OCI-LY1 (cell line): ENCODE measurements around the gene FAM216A.
"Not testable (repeated sequence)": the region's sequence is repeated elsewhere in the genome, so short reads cannot be mapped to it uniquely, and the experiment has no call there.

Source experiments
- H2AFZ ChIP-seq: fragments of 200-600 bp; sonication (generic), shearing (Covaris generic); 2 replicates; pipeline ENCODE4 v1.6.0; 2014; ENCODE audit warnings: antibody characterized with exemption, mild to moderate bottlenecking, low read length
- H3F3A ChIP-seq: fragments of 200-600 bp; sonication (generic), shearing (Covaris generic); 2 replicates; pipeline ENCODE4 v1.6.0; 2014; ENCODE audit warnings: mild to moderate bottlenecking, antibody characterized with exemption, low read length, moderate library complexity; ENCODE audit not compliant: insufficient read depth
- H3K27ac ChIP-seq: fragments of 200-600 bp; sonication (generic); 2 replicates; pipeline ENCODE4 v1.5.1; 2014; ENCODE audit warnings: low read length, mixed run types, mild to moderate bottlenecking, low read depth; ENCODE audit not compliant: poor library complexity, severe bottlenecking
- H3K27me3 ChIP-seq: fragments of 200-600 bp; sonication (generic); 2 replicates; pipeline ENCODE4 v1.6.0; 2014; ENCODE audit warnings: antibody characterized with exemption, mild to moderate bottlenecking, low read length, moderate library complexity; ENCODE audit not compliant: insufficient read depth
- H3K36me3 ChIP-seq: fragments of 200-600 bp; sonication (generic); 2 replicates; pipeline ENCODE4 v1.6.1; 2014; ENCODE audit warnings: mild to moderate bottlenecking, antibody characterized with exemption, low read length, moderate library complexity, mixed read lengths; ENCODE audit not compliant: insufficient read depth
- H3K4me1 ChIP-seq: fragments of 200-600 bp; sonication (generic); 2 replicates; pipeline ENCODE4 v1.5.1; 2014; ENCODE audit warnings: mild to moderate bottlenecking, low read length, moderate library complexity; ENCODE audit not compliant: insufficient read depth, severe bottlenecking
- H3K4me2 ChIP-seq: fragments of 200-600 bp; sonication (generic), shearing (Covaris generic); 2 replicates; pipeline ENCODE4 v1.6.1; 2014; ENCODE audit warnings: low read length
- H3K4me3 ChIP-seq: fragments of 200-600 bp; sonication (generic); 2 replicates; pipeline ENCODE4 v1.5.1; 2014; ENCODE audit warnings: low read length, low read depth, mild to moderate bottlenecking, mixed read lengths; ENCODE audit not compliant: poor library complexity, severe bottlenecking
- H3K79me2 ChIP-seq: fragments of 200-600 bp; shearing (Covaris generic); 2 replicates; pipeline ENCODE4 v1.6.1; 2016; ENCODE audit warnings: mixed run types, low read length, mixed read lengths; ENCODE audit not compliant: insufficient read depth
- H3K9ac ChIP-seq: fragments of 200-600 bp; sonication (generic), shearing (Covaris generic); 2 replicates; pipeline ENCODE4 v1.6.1; 2014; ENCODE audit warnings: mild to moderate bottlenecking, low read length, mixed read lengths
- H3K9me2 ChIP-seq: fragments of 200-600 bp; sonication (generic), shearing (Covaris generic); 2 replicates; pipeline ENCODE4 v1.6.1; 2014; ENCODE audit warnings: low read depth, mild to moderate bottlenecking, low read length, mixed read lengths
- H3K9me3 ChIP-seq: fragments of 200-600 bp; shearing (Covaris generic); 2 replicates; pipeline ENCODE4 v1.6.1; 2014; ENCODE audit warnings: low read length, mixed read lengths
- H4K20me1 ChIP-seq: fragments of 200-600 bp; sonication (generic), shearing (Covaris generic); 2 replicates; pipeline ENCODE4 v1.6.0; 2016; ENCODE audit warnings: mild to moderate bottlenecking, low read length; ENCODE audit not compliant: insufficient read depth
- CTCF ChIP-seq: fragments of 200-600 bp; sonication (generic), shearing (Covaris generic); IDR thresholded peaks from 2 replicates; pipeline ENCODE4 v1.5.1; 2017; ENCODE audit warnings: mild to moderate bottlenecking, antibody characterized with exemption, low read length, moderate library complexity, mixed read lengths
- EZH2 ChIP-seq: fragments of 200-600 bp; sonication (generic), shearing (Covaris generic); IDR thresholded peaks from 2 replicates; pipeline ENCODE4 v1.8.0; 2017; ENCODE audit warnings: borderline replicate concordance, mixed run types, mild to moderate bottlenecking, antibody characterized with exemption, low read length, moderate library complexity, mixed read lengths

The FAM216A gene

GRCh38 chr12:110458756-110459155 lies 9.9 kb upstream of the FAM216A start:
- no peaks in the 10 kb centered on the region for H3F3A ChIP-seq
- no peak overlapping the region for H3K4me2 ChIP-seq
- H2AFZ ChIP-seq = no peak overlapping the region
- H3K9me2 ChIP-seq = no peaks in the 10 kb centered on the region
- no peaks in the 10 kb centered on the region for H3K27me3 ChIP-seq
- H4K20me1 ChIP-seq = no peaks in the 10 kb centered on the region
- no peak overlapping the region for H3K4me3 ChIP-seq
- no peaks in the 10 kb centered on the region for H3K79me2 ChIP-seq
- H3K9ac ChIP-seq = no peak overlapping the region
- H3K4me1 ChIP-seq = peaks cover 27% of the 10 kb centered on the region
- no peak for TF ChIP-seq CTCF
- H3K27ac ChIP-seq = no peak overlapping the region
- H3K36me3 ChIP-seq = 0 out of 2 replicates have a peak, but pooled peaks cover 12% of the 10 kb centered on the region
- H3K9me3 ChIP-seq = no peaks in the 10 kb centered on the region

GRCh38 chr12:110461189-110461588 lies 7.5 kb upstream of the FAM216A start:
- not testable (repeated sequence) for H3K9me2 ChIP-seq, H3F3A ChIP-seq, H3K27ac ChIP-seq, H4K20me1 ChIP-seq, H3K4me3 ChIP-seq, H2AFZ ChIP-seq, H3K9me3 ChIP-seq, H3K27me3 ChIP-seq, H3K79me2 ChIP-seq, H3K9ac ChIP-seq, H3K4me2 ChIP-seq
- Histone ChIP-seq H3K36me3 (peaks cover 15% of the 10 kb centered on the region; the same call in 1 of the 2 replicates), H3K4me1 (peaks cover 20% of the 10 kb centered on the region)

DNA sequence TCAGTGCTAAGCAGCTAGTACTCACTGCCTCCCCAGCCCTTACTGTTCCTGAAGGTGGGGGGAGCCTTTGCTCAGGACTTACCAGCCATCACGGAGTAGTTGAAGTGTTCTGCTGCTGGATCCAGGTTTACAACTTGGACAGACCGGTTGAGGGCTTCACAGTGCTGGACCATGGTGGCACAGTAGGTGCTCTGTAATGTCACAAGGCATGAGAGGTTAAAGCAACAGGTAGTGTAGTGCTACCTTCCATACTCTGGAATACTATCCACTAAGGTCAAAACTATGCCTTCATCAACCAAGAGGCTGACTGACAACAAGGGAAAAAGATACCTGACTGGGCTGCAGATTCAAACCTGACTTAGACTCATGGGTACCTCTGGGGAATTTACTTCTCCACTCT lies 3.6 kb upstream of the FAM216A start:
- Histone ChIP-seq H2AFZ (no peak overlapping the region), H3K36me3 (peaks cover 4% of the 10 kb centered on the region; the same call in 1 of the 2 replicates), H4K20me1 (no peaks in the 10 kb centered on the region), H3K9me3 (no peaks in the 10 kb centered on the region), H3K9ac (no peak overlapping the region), H3K4me3 (no peak overlapping the region), H3K4me1 (peaks cover 16% of the 10 kb centered on the region), H3K27me3 (no peaks in the 10 kb centered on the region), H3K4me2 (no peak overlapping the region), H3K79me2 (peaks cover 10% of the 10 kb centered on the region), H3K9me2 (no peaks in the 10 kb centered on the region), H3K27ac (no peak overlapping the region), H3F3A (no peaks in the 10 kb centered on the region)
- no peak for TF ChIP-seq EZH2
- no peak for TF ChIP-seq CTCF

GRCh38 chr12:110465765-110466164 lies 2.9 kb upstream of the FAM216A start:
- not testable (repeated sequence) for H3K4me3 ChIP-seq, H3K9ac ChIP-seq, H3K4me2 ChIP-seq

More at GRCh38 chr12:110465765-110466164, 2.9 kb upstream of the FAM216A start:
- H3K27me3 ChIP-seq, H3K36me3 ChIP-seq, H3K79me2 ChIP-seq, H2AFZ ChIP-seq, H3F3A ChIP-seq, H3K27ac ChIP-seq, H3K9me2 ChIP-seq, H4K20me1 ChIP-seq, H3K9me3 ChIP-seq: not testable (repeated sequence)
- H3K4me1 ChIP-seq = peaks cover 17% of the 10 kb centered on the region
